ENCODE measurements around the gene AP4B1. TPM values are rescaled to one million over a fixed set of nuclear protein-coding genes. Genes with fewer than 3 reads are reported as not detected.
A peak's percentile ranks its signal among the peaks of the same experiment; 100 is the strongest.

AP4B1 gene
- total and polyA plus RNA-seq, 2 of the 13 experiments (the other 11 are each of a cell fraction or from before 2014, with no cell fraction given), result 8.5 to 12.0 TPM

- TF ChIP-seq ZBED4 (CRISPR knock-in tag; IDR thresholded peaks at IDR 0.05; ENCODE audit: borderline replicate concordance), result no peak
- TF ChIP-seq NBN (conservative IDR thresholded peaks at IDR 0.05), result no peak
- TF ChIP-seq PITX1 (CRISPR knock-in tag; IDR thresholded peaks at IDR 0.05), result peak; percentile 21; the same call in 1 of the 2 replicates
- TF ChIP-seq POLR2AphosphoS5 (IDR thresholded peaks at IDR 0.05; ENCODE audit: low read depth, low read length), result peak; percentile 67
- peak; percentile 72 for TF ChIP-seq HDAC2 (CRISPR knock-in tag; IDR thresholded peaks at IDR 0.05)
- peak; percentile 62 for TF ChIP-seq ATF7 (IDR thresholded peaks at IDR 0.05)
- peak; percentile 93 for TF ChIP-seq ATF7 (CRISPR knock-in tag; IDR thresholded peaks at IDR 0.05)
- peak; percentile 48; the same call in 1 of the 2 replicates for TF ChIP-seq TFAP4 (IDR thresholded peaks at IDR 0.05; ENCODE audit: borderline replicate concordance, low read depth)
- no peak for TF ChIP-seq MAFG (CRISPR knock-in tag; IDR thresholded peaks at IDR 0.05)
- no peak; the same call in 1 of the 2 replicates for TF ChIP-seq ZNF749 (CRISPR knock-in tag; IDR thresholded peaks at IDR 0.05; ENCODE audit: borderline replicate concordance)
- TF ChIP-seq FOXK2 (IDR thresholded peaks at IDR 0.05), result peak; percentile 86
- TF ChIP-seq RAD21 (CRISPR knock-in tag; IDR thresholded peaks at IDR 0.05), result no peak
- 0 out of 2 replicates have a peak, but pooled peaks have one; percentile 67 for TF ChIP-seq ZNF572 (CRISPR knock-in tag; IDR thresholded peaks at IDR 0.05)
- no peak; the same call in none of the 2 replicates for TF ChIP-seq HINFP (CRISPR knock-in tag; IDR thresholded peaks at IDR 0.05; ENCODE audit: low read depth)
- TF ChIP-seq ZNF891 (CRISPR knock-in tag; IDR thresholded peaks at IDR 0.05), result no peak
- no peak for TF ChIP-seq CENPX (CRISPR knock-in tag; IDR thresholded peaks at IDR 0.05)
- TF ChIP-seq ZNF580 (CRISPR knock-in tag; IDR thresholded peaks at IDR 0.05; ENCODE audit: borderline replicate concordance, low read depth), result peak; percentile 56; the same call in 1 of the 2 replicates
- no peak; the same call in 1 of the 2 replicates for TF ChIP-seq ZBTB37 (CRISPR knock-in tag; IDR thresholded peaks at IDR 0.05)
- TF ChIP-seq BORCS8-MEF2B (CRISPR knock-in tag; IDR thresholded peaks at IDR 0.05), result peak; percentile 80; the same call in 1 of the 2 replicates
- TF ChIP-seq GATAD1 (CRISPR knock-in tag; IDR thresholded peaks at IDR 0.05), result peak; percentile 85
- TF ChIP-seq ONECUT2 (CRISPR knock-in tag; IDR thresholded peaks at IDR 0.05), result peak; percentile 42; the same call in 1 of the 2 replicates
- TF ChIP-seq XRCC5 (optimal IDR thresholded peaks at IDR 0.05; ENCODE audit: low read length), result peak; percentile 99
Measured at GRCh38 chr1:113928941-113929749, 24.5 kb upstream of the AP4B1 start, which contains the start of gene HIPK1 (continued).

Measured in HepG2 (cell line).